Jurkat, Clone E6-1 (cell line): ENCODE results near the gene GPATCH2L.

Experiments used
- DNase-seq: peaks from one replicate; pipeline ENCODE4 v3.0.0-alpha.2; 2011; ENCODE audit warnings: low read depth, low spot score
- H3K4me3 ChIP-seq: 2 replicates; pipeline ENCODE4 v1.5.1; 2011; ENCODE audit warnings: mild to moderate bottlenecking, low read length, control low read depth, moderate library complexity

The GPATCH2L gene

DNA sequence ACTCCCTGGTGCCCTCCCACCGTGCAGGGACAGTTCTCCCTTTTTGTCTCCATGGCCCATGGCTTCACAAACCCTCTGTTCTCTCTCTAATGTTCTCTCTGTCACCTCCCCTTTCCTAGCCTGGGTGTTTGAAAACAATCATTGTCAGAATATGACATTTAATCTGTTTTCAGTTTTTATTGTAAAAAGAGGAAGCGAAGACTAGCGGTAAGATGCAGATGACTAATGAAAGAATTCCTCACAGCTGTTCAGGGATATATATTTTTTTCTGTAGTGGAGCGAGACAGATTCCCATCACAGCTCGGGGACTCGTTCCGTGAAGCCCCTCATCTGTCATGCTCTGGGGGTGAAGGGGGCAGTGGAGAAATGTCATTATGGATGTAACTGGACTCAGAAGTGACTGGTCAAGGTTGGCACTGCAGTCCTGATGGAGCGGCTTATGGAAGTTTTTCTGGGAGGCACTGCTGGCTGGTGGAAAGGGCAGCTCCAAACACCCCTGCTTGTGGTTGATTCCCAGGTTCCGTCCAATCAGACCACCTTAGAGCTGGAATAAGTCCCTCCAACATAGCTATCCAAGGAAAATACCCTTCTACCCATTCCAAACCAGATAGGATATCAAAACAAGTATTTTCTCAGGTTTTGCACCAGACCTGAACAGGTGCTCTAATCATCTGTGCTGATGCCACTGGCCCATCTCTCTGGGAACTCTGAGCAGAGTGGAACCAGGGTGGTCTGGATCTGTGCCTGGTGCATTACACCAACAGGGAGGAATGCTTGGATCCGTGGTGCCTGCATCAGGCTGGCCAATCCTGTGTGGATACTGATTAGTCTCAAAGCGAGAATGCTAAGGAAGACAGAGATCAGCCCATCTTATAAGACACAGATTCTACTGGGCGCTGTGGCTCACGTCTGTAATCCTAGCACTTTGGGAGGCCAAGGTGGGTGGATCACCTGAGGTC lies 84.7 kb downstream of the GPATCH2L start:
- no peak overlapping the region for H3K4me3 ChIP-seq
- DNase-seq = no peak

DNA sequence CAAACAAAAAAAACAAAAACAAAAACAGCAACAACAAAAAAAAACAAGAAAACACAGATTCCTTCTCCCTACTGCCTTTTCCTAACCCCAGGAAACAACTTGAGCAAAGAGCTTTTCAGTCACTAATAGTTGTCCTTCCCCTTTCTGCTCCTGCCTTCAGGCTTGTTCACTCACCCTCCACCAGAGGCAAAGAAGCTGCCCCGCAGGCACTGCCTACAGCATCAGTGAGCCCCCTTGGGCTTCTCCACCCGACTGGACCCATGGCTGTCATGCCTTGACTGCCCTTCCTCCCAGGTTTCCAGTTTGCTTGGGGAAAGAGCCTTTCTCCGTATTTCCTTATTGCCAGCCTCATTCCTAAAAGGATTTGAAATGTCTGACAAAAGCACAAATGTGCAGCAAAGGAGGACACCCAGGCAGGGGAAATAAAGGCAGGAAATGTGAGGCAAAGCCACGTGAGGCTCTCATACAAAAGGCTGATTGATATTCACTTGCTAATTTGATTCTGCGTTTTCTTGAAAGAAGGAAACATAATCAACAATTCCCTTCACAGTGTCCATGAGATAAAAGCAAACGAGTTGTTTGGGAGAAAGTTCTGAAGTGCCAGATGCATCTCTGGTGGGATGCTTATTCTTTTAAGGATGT lies 85.7 kb downstream of the GPATCH2L start:
- no peak overlapping the region for H3K4me3 ChIP-seq
- DNase-seq = no peak

GRCh38 chr14:76245097-76245496 lies 93.4 kb downstream of the GPATCH2L start:
- DNase-seq = no peak
- H3K4me3 ChIP-seq = no peak overlapping the region

- DNase-seq = no peak
Measured at GRCh38 chr14:76250302-76250701, 98.6 kb downstream of the GPATCH2L start.

DNA sequence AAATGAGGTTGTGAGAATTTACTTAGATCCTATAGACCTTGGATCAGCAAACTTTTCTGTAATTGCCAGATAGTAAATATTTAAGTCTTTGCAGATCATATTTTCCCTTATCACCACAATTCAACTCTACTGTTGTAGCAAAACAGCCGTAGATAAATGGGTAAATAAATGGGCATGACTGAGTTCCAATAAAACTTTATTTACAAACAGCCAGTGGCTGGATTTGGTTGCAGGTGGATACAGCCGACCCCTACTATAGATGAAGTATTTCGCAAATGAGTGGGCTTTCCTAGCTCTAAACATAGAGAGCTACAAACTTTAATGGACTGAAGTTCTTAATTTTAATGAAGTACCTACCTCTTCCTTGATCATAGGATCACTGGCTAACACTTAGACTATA lies 100.7 kb downstream of the GPATCH2L start:
- DNase-seq = no peak
- H3K4me3 ChIP-seq = no peak overlapping the region

More at GRCh38 chr14:76250302-76250701, 98.6 kb downstream of the GPATCH2L start:
- no peak overlapping the region for H3K4me3 ChIP-seq

DNA sequence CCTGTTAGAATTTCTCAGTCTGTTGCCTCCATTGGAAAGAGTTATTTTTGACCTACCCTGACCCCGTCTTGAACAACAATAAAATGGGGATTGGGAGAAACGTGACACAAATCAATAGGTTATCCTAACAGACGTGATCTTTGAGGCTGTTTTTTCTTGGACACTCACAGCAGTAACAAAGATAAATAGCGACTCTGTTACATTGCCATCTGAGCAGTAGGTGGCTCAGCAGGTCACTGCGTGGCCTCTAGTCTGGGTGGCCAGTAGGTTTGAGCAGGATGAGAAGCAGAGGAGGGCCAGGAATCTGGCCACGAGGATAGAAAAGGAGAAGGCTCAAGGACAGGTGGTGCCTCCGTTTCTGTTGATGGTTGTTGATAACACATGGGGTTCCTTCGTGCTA lies 101.4 kb downstream of the GPATCH2L start:
- no peak for DNase-seq

DNA sequence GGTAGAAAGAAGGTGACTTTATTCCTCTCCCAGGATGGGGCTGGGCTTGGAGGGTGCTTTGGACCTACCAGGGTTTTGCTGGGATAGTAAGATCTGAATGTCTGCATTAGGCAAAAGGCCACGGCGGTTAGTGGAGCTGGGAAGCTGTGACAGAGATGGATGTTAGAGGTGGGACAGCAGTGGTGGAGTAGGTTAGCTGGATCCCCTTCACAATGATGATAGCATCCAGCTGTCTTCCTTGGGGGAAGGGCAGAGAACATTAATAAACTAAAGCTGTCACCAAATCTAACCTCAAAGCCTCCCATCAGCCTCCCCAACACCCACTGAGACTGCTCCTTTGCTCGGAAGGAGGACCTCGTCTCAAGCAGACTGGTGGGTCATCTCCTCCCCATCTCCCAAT lies 104.8 kb downstream of the GPATCH2L start:
- no peak overlapping the region for H3K4me3 ChIP-seq
- DNase-seq = no peak

More for the DNA sequence above, 101.4 kb downstream of the GPATCH2L start:
- H3K4me3 ChIP-seq = no peak overlapping the region

- no peak overlapping the region for H3K4me3 ChIP-seq
- no peak for DNase-seq
Measured at GRCh38 chr14:76257111-76257803, 105.5 kb downstream of the GPATCH2L start.

DNA sequence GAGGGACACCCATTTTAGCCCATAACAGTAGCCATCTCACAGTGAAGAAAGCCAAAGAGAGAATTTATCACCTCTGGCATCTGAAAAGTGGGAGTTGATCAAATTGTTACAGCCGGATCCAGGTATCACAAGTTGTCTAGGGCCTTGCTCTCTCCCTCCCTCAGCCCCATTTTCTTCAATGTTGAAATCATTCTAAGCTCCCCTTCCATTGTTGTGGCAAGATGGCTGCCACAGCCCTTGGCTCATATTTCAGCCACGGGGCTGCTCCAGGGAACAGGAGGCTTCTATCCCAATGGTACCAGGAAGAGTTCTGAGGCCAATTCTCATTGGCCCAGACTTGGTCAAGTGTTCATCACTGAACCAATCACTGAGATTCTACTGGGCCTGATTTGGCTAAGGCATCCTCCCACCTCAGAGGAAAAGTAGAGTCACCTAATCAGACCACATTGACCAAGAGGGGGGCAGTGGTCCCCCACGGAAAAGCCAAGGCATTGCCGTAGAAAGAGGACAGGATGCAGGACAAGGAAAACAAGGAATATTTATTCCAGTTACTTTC lies 106.2 kb downstream of the GPATCH2L start:
- no peak overlapping the region for H3K4me3 ChIP-seq
- DNase-seq = no peak

DNA sequence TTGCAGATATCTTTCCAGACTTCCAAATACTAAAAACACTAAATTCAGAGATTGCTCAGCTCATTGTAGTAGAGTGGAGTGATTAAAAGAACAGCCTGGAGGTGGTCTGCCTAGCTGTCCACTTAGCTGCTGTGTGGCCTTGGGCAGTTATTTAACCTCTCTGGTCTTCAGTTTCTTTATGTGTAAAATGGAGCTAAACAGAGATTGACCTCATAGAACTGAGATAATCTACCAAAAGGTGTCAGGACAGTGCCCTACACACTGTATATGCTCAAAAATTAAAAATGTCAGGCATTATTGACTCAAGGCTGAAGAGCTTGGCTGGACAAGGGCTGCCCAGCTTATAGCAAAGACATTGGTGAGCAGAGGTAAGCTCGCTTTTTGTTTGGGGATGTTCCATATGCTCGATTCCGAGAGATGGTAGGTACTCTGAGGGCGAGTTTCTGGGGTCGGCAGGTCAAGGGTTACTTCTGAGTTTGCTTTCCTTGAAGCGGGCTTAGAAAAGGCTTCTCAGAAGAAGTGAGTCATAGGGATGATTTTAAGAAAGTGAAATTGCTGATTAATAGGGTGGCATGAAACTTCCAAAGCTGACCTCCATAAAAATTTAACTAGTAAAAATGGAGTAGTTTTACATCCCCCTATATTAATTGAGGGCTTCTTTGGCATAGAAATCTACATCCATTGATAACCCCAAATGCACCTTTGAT lies 107.5 kb downstream of the GPATCH2L start:
- no peak overlapping the region for H3K4me3 ChIP-seq
- no peak for DNase-seq

DNA sequence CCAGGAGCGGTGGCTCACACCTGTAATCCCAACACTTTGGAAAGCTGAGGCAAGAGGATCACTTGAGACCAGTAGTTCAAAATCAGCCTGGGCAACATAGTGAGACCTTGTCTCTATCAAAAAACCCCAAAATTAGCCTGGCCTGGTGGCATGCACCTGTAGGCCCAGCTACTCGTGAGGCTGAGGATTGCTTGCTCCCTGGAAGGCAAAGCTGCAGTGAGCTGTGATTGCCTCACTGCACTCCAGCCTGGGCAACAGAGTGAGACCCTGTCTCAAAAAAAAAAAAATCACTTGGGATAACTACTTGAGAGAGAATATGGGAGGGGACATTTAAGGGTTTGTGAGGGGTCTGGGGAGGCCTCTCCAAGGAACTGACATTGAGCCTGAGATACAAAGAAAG lies 109.0 kb downstream of the GPATCH2L start:
- no peak for DNase-seq
- H3K4me3 ChIP-seq = no peak overlapping the region

GRCh38 chr14:76261371-76261811 lies 109.7 kb downstream of the GPATCH2L start:
- peak; percentile 77 for DNase-seq
- H3K4me3 ChIP-seq = no peak overlapping the region

GRCh38 chr14:76262641-76263040 lies 110.9 kb downstream of the GPATCH2L start:
- DNase-seq = no peak
- no peak overlapping the region for H3K4me3 ChIP-seq
